ENCODE results near the gene LRRC15.

The LRRC15 gene

DNA sequence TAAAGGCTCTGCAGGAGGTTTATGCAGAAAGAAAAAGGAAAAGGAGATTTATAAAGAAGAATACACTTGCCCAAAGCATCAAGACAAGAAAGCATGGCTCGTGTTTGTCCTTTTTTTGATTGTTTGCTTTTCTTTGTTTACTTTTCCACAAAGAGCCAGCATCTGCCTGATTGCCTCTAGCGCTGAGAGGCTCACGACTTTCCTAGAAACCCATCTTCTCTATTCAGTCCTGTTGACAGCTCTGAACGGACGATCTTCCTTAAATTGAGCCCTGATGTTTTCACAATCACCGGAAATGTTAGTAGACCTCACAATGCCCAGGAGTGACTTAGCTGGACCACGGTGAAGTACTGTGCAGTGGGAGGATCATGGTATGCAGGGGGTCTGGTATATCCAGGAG is 17.1 kb upstream of the LRRC15 start:
- TF ChIP-seq, protein P1, sequence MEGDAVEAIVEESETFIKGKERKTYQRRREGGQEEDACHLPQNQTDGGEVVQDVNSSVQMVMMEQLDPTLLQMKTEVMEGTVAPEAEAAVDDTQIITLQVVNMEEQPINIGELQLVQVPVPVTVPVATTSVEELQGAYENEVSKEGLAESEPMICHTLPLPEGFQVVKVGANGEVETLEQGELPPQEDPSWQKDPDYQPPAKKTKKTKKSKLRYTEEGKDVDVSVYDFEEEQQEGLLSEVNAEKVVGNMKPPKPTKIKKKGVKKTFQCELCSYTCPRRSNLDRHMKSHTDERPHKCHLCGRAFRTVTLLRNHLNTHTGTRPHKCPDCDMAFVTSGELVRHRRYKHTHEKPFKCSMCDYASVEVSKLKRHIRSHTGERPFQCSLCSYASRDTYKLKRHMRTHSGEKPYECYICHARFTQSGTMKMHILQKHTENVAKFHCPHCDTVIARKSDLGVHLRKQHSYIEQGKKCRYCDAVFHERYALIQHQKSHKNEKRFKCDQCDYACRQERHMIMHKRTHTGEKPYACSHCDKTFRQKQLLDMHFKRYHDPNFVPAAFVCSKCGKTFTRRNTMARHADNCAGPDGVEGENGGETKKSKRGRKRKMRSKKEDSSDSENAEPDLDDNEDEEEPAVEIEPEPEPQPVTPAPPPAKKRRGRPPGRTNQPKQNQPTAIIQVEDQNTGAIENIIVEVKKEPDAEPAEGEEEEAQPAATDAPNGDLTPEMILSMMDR (IDR thresholded peaks at IDR 0.05; ENCODE audit: insufficient read depth, low read depth, low read length, missing control alignments): no peak
- no peak overlapping the region for H3K4me3 ChIP-seq (ENCODE audit: low read length)
- DNase-seq (ENCODE audit: low read depth): no peak

DNA sequence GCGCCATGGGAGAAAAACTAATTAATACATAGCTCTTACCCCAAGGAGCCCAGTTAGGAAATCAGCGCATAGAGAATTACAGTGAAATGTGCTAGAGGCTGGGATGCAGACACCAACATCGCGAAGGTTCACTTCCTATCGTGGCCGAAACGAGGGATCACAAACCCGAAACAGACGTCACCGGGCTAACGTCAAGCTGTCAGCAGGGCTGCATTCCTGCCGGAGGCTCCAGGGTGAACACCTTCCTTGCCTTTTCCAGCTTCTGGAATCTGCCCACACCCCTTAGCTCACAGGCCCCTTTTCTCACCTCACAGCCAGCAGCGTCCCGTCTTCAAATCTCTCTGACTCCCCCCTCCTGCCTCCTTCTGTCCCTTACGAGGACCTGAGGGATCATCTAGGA is 16.5 kb upstream of the LRRC15 start:
- H3K4me3 ChIP-seq (ENCODE audit: low read length): no peak overlapping the region
- TF ChIP-seq, protein P1 (IDR thresholded peaks at IDR 0.05; ENCODE audit: insufficient read depth, low read depth, low read length, missing control alignments): no peak
- no peak for DNase-seq (ENCODE audit: low read depth)

DNA sequence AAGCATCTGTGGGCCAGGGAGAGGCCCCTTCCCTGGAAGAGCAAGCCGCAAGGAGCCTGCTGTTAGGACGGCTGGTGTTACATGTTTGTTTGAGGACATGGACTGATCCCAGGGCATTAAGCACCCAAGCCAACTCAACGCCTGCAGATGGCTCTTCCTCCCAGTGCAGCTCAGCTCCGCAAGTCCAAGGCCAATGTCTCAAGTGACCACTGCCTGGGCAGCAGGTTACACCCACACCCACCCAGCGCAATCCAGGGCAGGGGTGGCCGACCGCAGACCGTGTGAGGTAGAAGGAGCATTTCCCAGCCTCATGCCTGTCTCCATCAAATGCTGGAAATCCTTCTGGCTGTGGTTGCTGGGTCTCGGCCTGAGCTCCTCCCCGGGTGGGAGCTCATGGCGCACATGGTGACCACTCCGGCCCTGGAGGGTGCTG is 15.0 kb upstream of the LRRC15 start:
- TF ChIP-seq, protein P1 (IDR thresholded peaks at IDR 0.05; ENCODE audit: insufficient read depth, low read depth, low read length, missing control alignments): no peak
- no peak overlapping the region for H3K4me3 ChIP-seq (ENCODE audit: low read length)
- DNase-seq (ENCODE audit: low read depth): no peak

DNA sequence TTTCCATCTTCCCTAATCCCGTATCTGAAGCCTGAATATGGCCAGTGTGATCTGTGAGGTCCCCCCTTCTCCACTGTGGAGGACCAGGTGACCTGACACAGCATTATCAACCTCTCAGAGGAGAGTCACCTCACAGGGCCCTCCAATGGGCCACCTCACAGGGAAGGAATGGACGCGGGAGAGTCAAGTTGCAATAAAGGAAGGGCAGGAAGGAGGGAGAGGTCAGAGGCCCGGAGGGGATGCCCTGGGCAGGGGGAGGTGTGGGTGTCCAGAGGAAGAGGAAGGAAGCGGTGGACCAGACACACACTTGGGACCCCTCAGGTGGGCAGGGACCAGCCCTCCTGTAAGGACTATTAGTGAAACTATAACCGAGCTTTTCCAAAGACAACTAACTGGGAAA is 14.6 kb upstream of the LRRC15 start:
- no peak overlapping the region for H3K4me3 ChIP-seq (ENCODE audit: low read length)
- TF ChIP-seq, protein P1 (IDR thresholded peaks at IDR 0.05; ENCODE audit: insufficient read depth, low read depth, low read length, missing control alignments): no peak
- no peak for DNase-seq (ENCODE audit: low read depth)

DNA sequence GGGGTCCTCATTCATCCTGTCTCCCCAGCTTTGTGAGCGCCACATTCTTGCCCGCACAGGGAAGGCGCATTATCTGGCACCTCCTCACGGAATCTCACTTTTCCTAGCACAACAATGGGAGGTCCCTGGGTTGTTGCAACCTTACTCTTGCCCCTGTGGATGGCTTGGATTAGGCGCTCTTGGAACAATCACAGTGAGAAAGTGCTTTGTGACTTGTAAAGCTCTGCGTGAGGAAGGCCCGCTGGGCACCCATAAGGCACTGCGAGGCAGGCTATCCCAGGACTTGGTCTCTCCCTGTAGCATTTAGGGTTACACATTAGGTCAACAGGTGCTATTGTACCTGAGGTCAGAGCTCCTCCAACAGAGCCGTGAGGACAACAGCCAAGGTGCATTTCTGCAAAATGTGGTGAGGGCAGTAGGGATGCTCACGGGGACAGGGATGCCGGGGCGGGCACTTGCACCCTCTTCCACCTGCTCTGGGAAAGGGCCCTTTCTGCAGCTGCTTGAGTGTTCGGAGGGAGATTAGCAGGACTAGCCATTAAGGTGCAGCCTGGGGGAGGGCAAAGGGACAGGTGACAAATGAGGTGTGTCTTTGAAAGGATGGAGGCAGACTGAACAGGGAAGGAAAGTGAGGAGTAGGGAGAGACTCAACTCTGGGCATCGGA is 13.9 kb upstream of the LRRC15 start:
- no peak for DNase-seq (ENCODE audit: low read depth)
- TF ChIP-seq, protein P1 (IDR thresholded peaks at IDR 0.05; ENCODE audit: insufficient read depth, low read depth, low read length, missing control alignments): no peak
- H3K4me3 ChIP-seq (ENCODE audit: low read length): no peak overlapping the region

DNA sequence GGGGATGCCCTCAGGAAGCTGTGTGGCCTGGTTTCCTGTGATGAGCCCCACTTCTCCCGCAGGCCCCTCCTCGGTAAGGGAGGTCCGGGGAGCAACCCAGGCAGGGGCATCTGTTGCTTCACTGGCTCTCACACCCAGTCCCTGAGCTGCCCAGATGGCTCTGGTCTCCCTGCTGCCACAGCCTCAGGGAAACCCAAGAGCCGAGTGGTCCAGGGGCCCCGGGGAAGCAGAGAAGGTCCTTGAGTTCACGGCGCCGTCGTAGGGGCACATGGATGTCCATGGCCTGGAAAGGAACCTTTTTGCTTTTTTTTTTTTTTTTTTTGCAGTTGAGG is 13.3 kb upstream of the LRRC15 start:
- no peak for DNase-seq (ENCODE audit: low read depth)
- H3K4me3 ChIP-seq (ENCODE audit: low read length): no peak overlapping the region
- TF ChIP-seq, protein P1 (IDR thresholded peaks at IDR 0.05; ENCODE audit: insufficient read depth, low read depth, low read length, missing control alignments): no peak

DNA sequence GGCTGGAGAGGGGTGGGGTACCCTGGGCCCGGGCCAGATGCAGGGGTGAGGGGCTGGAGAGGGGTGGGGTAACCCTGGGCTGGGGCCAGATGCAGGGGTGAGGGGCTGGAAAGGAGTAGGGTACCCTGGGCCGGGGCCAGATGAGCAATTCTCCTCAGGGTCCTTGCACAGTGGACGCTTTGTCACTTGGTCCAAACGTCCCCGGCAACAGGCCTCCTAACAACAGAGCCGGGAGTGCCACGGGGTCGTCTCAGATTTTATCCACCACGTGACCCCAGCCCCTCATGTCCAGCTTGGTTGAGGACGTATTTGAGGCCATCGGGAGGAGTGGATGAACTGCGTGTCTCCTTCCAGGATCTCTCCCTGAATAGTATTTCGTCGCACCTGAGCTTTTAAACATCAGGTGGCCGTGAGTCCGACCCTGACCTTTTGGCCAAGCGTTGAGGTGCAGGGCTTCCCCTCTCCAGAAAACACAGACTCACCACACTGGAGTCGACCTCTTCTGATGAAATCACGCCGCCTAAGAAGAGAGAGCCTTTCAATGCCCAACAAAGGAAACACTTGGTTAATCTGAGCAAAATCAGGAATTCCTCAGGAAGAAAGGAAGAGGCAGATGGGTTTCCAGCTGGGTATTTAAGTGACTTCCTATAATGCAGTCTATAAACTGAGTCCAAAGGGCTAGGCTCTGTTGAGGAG is 12.8 kb upstream of the LRRC15 start:
- DNase-seq (ENCODE audit: low read depth): no peak
- TF ChIP-seq, protein P1 (IDR thresholded peaks at IDR 0.05; ENCODE audit: insufficient read depth, low read depth, low read length, missing control alignments): no peak
- no peak overlapping the region for H3K4me3 ChIP-seq (ENCODE audit: low read length)

Data from epithelial cell of esophagus (primary cell).